Right renal pelvis (tissue), 4 donors: ENCODE measurements around the gene SCD. TPM values are rescaled to one million over a fixed set of nuclear protein-coding genes. Genes with fewer than 3 reads are reported as not detected.
A peak's percentile ranks its signal among the peaks of the same experiment; 100 is the strongest.
"Not testable (repeated sequence)": the region's sequence is repeated elsewhere in the genome, so short reads cannot be mapped to it uniquely, and the experiment has no call there.

Experiments
- DNase-seq, 4 donors: peaks; one replicate each; pipeline ENCODE4 v3.0.0-alpha.2; 2013; ENCODE audit warnings: low read depth in 4 of 4, low spot score in 3 of 4, missing footprints in 1 of 4
- polyA plus RNA-seq, 4 donors: library from polyadenylated mRNA; unstranded; fragments of 120-200 nt; gene quantifications; one replicate each; pipeline ENCODE4 v1.2.1, GENCODE V29; 2013; ENCODE audit not compliant: insufficient read length in 4 of 4

Gene SCD
- polyA plus RNA-seq, 4 donors = 33.6 to 50.3 (median 46.0) TPM

- no peak for DNase-seq
Measured at GRCh38 chr10:100359529-100360150, 12.6 kb downstream of the SCD start.

- DNase-seq = no peak
Measured at GRCh38 chr10:100360234-100360633, 13.2 kb downstream of the SCD start.

DNA sequence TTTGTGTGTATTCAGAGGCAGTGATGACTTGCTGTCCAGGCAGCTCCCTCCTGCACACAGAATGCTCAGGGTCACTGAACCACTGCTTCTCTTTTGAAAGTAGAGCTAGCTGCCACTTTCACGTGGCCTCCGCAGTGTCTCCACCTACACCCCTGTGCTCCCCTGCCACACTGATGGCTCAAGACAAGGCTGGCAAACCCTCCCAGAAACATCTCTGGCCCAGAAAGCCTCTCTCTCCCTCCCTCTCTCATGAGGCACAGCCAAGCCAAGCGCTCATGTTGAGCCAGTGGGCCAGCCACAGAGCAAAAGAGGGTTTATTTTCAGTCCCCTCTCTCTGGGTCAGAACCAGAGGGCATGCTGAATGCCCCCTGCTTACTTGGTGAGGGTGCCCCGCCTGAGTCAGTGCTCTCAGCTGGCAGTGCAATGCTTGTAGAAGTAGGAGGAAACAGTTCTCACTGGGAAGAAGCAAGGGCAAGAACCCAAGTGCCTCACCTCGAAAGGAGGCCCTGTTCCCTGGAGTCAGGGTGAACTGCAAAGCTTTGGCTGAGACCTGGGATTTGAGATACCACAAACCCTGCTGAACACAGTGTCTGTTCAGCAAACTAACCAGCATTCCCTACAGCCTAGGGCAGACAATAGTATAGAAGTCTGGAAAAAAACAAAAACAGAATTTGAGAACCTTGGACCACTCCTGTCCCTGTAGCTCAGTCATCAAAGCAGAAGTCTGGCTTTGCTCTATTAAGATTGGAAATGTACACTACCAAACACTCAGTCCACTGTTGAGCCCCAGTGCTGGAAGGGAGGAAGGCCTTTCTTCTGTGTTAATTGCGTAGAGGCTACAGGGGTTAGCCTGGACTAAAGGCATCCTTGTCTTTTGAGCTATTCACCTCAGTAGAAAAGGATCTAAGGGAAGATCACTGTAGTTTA, 15.8 kb downstream of the SCD start:
- no peak for DNase-seq

GRCh38 chr10:100364175-100364574, 17.1 kb downstream of the SCD start:
- DNase-seq = no peak

DNA sequence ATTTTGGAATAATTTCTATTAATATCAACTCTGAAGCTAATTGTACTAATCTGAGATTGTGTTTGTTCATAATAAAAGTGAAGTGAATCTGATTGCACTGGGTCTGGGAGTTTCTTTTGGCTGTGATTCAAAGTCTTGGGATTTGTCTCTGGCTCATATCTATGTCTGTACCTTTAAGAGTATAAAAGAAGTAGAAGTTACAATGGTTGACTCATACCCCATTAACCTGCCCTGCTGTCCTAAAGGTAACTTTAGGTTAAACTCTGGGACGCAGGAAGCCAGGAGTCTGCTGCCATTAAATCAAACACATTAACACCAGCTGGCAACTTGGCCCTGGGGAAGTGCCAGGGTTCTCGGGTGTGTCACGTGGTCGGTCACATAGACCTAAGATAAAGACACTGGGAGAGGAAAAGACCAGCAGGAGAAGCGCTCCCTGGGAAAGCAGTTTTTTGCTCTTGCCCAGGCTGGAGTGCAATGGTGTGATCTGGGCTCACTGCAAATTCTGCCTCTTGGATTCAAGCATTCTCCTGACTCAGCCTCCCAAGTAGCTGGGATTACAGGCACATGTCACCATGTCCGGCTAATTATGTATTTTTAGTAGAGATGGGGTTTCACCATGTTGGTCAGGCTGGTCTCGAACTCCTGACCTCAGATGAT, 17.8 kb downstream of the SCD start:
- DNase-seq = no peak

DNA sequence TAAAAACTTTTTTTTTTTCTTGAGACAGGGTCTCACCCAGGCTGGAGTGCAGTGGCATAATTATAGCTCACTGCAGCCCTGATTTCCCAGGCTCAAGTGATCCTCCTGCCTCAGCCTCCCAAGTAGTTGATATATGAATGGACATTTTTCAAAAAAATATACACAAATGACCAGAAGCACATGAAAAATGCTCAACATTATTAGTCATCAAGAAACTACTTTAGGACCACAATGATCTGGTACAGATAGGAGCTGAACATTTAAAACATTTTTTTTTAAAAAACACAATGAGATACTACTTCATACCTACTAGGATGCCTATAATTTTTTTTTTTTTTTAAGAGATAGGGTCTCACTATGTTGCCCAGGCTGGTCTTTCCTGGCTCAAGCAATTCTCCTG, 21.7 kb downstream of the SCD start:
- DNase-seq = no peak

DNA sequence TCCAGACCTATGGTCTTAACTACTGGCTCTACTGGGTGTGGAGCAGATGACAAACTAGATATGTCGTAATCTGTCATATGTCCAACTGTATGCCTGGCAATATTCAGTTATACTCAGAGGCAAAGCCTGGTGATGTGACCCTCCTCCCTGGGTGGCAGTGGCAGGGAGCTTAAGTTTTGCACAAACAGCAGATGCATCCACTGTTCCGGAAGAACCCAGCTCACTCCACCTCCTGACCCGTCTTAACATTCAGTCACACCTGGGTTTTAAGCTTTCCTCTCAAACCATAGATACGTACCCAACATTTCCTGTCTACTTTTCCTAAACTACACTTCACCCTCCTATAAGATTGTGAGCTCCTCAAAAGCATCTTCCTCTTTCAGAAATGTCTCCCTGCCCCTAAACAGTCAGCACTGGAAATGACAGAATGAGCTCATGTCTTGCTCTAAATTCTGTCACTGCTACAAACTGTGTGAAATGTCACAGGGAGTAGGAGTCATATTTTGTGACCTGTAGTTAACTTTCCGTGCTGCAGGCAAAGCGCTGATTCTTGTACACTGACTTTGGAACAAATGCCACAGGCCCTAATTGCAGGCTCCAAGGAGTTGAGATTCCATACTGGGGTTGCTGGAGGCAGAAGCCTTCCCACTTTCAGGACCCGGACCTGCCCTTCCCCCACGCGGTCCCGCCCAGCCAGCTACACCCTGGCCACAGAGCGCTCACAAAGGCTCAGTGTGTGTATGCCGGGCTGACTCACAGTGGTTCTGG, 23.9 kb downstream of the SCD start:
- DNase-seq = no peak

DNA sequence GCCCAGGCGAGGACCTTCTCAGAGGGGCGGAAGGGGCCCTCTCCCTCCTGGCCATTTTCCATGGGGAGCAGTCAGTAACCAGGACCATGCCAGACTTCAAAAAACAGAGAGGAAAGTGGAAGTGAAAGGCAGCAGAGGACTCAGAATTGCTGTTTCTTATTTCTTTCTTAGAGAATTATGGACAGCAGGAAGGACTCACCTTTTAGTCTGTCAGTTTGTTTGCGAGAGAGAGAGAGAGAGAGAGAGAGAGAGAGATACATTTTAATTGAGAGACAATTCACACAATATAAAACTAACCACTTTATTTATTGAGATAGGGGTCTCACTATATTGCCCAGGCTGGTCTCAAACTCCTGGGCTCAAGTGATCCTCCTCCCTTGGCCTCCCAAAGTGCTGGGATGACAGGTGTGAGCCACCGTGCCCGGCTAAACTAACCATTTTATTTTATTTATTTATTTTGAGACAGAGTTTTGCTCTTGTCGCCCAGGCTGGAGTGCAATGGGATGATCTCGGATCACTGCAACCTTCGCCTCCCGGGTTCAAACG, 24.5 kb downstream of the SCD start:
- no peak for DNase-seq

- DNase-seq = no peak
Measured at GRCh38 chr10:100372415-100373297, 25.6 kb downstream of the SCD start.

GRCh38 chr10:100373298-100374199, 26.5 kb downstream of the SCD start:
- DNase-seq = peak; percentile 84 to 96 (median 94)

DNA sequence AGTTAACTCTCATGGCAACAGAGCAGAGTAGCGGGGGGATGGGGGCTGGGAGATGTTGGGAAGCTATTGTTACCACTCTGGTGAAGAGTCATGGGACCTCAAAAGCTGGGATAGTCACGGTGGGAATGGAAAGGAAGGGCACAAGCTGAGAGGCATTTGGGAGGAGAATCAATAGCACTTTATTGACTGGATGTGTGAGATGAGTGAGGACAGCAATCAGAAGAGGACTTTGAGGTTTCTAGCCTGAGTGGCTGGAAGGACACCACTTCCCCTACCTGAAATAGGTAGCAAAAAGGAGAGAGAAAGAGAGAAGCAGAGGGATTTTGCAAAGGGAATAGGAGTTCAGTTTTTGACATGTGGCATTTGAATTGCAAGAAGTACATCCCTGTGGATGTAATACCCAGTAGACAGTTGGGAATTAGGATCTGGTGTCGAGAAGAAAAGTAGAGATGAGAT, 27.2 kb downstream of the SCD start:
- no peak for DNase-seq

DNA sequence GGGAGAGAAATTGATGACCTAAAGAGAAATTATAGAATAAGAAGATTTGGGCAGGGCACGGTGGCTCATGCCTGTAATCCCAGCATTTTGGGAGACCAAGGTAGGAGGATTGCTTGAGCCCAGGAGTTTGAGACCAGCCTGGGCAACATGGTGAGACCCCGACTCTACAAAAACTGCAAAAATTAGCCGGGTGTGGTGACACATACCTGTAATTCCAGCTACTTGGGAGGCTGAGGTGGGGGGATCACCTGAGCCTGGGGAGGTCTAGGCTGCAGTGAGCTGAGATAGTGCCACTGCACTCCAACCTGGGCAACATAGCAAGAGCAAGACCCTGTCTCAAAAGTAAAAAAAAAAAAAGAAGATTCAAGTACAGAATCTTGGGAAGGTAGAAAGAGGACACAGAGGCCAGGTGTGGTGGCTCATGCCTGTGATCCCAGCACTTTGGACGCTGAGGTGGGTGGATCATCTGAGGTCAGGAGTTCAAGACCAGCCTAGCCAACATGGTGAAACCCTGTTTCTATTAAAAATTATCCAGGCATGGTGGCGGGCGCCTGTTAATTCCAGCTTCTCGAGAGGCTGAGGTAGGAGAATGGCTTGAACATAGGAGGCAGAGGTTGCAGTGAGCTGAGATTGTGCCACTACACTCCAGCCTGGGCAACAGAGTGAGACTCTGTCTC, 27.8 kb downstream of the SCD start:
- DNase-seq = not testable (repeated sequence)

DNA sequence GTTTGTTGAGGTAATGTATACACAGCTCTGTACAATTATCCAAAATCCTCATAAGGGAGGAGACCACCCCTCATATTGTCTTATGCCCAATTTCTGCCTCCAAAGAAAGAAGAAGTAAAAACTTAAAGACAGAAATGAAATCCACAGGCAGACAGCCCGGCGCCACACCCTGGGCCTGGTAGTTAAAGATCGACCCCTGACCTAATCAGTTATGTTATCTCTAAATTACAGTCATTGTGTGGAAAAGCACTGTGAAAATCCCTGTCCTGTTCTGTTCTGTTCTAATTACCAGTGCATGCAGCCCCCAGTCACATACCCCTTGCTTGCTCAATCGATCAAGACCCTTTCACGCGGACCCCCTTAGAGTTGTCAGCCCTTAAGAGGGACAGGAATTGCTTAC, 29.6 kb downstream of the SCD start:
- not testable (repeated sequence) for DNase-seq

DNA sequence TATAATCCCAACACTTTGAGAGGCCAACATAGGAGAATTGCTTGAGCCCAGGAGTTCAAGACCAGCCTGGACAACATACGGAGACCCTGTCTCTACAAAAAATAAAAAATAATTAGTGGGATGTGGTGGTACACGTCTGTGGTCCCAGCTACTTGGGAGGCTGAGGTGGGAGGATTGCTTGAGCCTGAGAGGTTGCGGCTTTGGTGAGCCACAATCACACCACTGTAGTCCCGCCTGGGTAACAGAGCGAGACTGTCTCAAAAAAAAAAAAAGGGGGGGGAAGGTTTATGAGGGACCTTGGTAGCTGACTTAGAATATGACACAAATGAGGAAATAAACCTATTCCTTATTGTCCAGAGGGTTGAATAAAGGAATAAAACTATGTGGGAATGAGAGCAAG, 30.8 kb downstream of the SCD start:
- DNase-seq = no peak

- DNase-seq = no peak
Measured at GRCh38 chr10:100380400-100380799, 33.4 kb downstream of the SCD start.

DNA sequence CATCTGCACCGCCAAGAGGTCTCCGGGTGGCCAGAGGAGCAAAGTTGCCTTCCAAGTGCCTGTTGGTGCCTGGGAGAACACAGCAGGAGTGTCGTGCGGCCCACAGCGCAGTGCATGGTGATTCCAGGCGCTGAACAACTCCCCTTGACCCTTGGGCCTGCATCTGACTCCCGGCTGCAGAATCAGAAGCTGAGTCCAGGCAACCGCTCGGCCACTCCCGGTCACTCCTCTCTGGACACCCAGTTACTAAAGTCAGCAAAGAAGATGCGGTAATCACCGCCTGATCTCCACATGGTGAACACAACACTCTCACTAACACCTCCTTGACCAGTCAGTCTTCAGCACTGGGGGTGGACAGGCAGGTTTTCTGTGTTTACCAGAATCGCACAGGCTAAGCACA, 35.5 kb downstream of the SCD start:
- DNase-seq = no peak

DNA sequence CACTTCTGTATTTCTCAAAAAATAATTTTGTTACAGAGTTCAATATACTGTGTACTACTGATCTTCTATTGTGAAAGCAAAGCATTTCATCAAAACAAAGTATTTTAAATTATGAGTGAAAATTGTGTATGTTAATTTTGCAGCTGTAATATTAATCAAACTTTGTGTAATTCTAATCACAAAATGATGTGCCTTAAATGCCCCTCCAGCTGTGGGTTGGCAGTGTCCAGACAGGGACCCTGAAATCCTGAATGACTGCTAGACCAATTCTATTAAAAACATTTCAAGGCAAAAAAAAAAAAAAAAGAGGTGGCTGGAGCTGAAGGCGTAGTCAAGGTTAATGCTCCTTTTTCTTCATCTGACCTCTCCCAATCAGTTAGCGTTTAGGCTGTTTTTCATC, 36.2 kb downstream of the SCD start:
- no peak for DNase-seq
